GM18517 (cell line): ENCODE data around the gene ITIH5.
A peak's percentile ranks its signal among the peaks of the same experiment; 100 is the strongest.

Experiments used
- ATAC-seq: cut with Tn5 transposase; IDR thresholded peaks from one replicate; pipeline ENCODE4 v1.9.1; 2021; ENCODE audit warnings: mild to moderate bottlenecking, moderate library complexity; ENCODE audit not compliant: unreplicated experiment

The ITIH5 gene

GRCh38 chr10:7551950-7552716 lies 114.6 kb downstream of the ITIH5 start:
- ATAC-seq = no peak

- no peak for ATAC-seq
These were observed 115.5 kb downstream of the ITIH5 start for GRCh38 chr10:7551289-7551688.

- ATAC-seq = no peak
These were observed 116.8 kb downstream of the ITIH5 start for GRCh38 chr10:7550013-7550412.

- no peak for ATAC-seq
These were observed 118.9 kb downstream of the ITIH5 start for GRCh38 chr10:7547829-7548228.

- ATAC-seq = no peak
These were observed 119.6 kb downstream of the ITIH5 start for GRCh38 chr10:7547206-7547605.

GRCh38 chr10:7546385-7546967 lies 120.3 kb downstream of the ITIH5 start:
- ATAC-seq = no peak

- no peak for ATAC-seq
These were observed 121.0 kb downstream of the ITIH5 start for GRCh38 chr10:7545792-7546191.

GRCh38 chr10:7545261-7545660 lies 121.5 kb downstream of the ITIH5 start:
- ATAC-seq = no peak

GRCh38 chr10:7544203-7544602 lies 122.6 kb downstream of the ITIH5 start:
- no peak for ATAC-seq

GRCh38 chr10:7542189-7542914 lies 124.4 kb downstream of the ITIH5 start:
- ATAC-seq = no peak

- ATAC-seq = no peak
These were observed 125.4 kb downstream of the ITIH5 start for GRCh38 chr10:7541137-7542087.

- ATAC-seq = no peak
These were observed 127.7 kb downstream of the ITIH5 start for GRCh38 chr10:7538970-7539654.

GRCh38 chr10:7537126-7537525 lies 129.6 kb downstream of the ITIH5 start:
- no peak for ATAC-seq

- ATAC-seq = peak; percentile 65
These were observed 132.3 kb downstream of the ITIH5 start for GRCh38 chr10:7534480-7534852.

GRCh38 chr10:7533657-7534479 lies 132.9 kb downstream of the ITIH5 start:
- peak; percentile 23 for ATAC-seq

- no peak for ATAC-seq
These were observed 133.9 kb downstream of the ITIH5 start for GRCh38 chr10:7532723-7533498.

GRCh38 chr10:7529638-7530037 lies 137.1 kb downstream of the ITIH5 start:
- ATAC-seq = no peak

- no peak for ATAC-seq
These were observed 139.3 kb downstream of the ITIH5 start for GRCh38 chr10:7527468-7527867.

GRCh38 chr10:7526017-7526400 lies 140.8 kb downstream of the ITIH5 start:
- no peak for ATAC-seq
